ENCODE results near the gene MZT2A. TPM values are rescaled to one million over a fixed set of nuclear protein-coding genes. Genes with fewer than 3 reads are reported as not detected.

MZT2A gene
- total and polyA plus RNA-seq, 9 of the 15 experiments (the other 6 are each of a cell fraction or from before 2014, with no cell fraction given): 5.8 to 355 (median 101) TPM

DNA sequence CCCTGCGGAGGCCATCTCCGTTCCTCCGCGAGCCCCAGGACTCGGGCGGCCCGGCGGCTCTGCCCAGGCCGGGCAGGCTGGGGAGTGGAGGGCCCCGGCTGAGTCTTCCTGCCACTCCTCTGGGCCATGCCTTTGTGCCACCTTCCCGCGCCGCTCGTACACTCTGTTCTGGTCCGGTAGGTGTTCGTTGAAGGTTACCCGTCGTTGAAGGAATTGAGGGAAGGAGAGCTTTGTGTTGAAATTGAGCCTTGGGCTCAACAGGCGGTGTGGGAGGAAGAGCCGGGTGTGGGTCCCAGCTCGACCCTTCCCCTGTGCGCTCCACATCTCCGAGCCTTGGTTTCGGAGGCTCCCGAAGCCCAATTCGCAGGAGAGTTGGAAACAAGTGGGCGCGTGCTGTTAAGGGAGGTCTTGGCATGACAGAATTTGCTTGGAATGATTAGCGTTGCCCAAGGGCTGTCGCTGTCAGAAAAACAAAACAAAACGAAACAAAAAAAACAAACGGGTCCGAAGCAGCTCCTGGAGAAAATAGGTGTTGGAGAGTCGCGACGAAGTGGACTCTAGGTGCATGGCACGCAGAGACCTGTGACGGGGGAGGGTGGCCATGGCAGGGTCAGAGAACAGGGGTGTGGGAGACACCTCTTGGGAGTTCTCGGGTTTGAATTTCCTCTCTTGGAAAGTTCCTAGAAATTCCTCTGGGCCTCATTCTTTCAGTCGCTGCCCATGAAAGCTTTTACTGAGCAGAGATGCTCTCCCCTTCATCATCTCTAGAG lies 1.2 kb upstream of the MZT2A start:
- WGBS (ENCODE audit: insufficient coverage, low coverage, missing lambda C conversion rate): 0% methylated on average over 28 of the region's 40 CpGs
- peak overlapping the region; percentile 96 to 99 for H3K9ac ChIP-seq (ENCODE audit: insufficient read depth in 1 of 2, low read depth in 2 of 2, low read length in 2 of 2)
- H4K20me1 ChIP-seq (replicated peaks; ENCODE audit: control insufficient read depth, insufficient read depth, low read length): peaks cover 4% of the 10 kb centered on the region; the same call in 1 of the 2 replicates
- peak; percentile 20 for ATAC-seq
- no peaks in the 10 kb centered on the region for H3K27me3 ChIP-seq (ENCODE audit: control insufficient read depth in 2 of 2, insufficient read depth in 2 of 2, low read length in 2 of 2)
- in situ Hi-C loops (cut with MboI) (no loop called here), intact Hi-C loops (cut with micrococcal nuclease) (loop anchor here (5.0 kb wide), 1 partner anchor 179 kb away; no protein-coding TSS in a partner anchor)
- no peak for FAIRE-seq
- H3K4me2 ChIP-seq (ENCODE audit: insufficient read depth, low read length): peak overlapping the region; percentile 94
- H3K27ac ChIP-seq (ENCODE audit: extremely low read depth, low read depth, low read length): peak overlapping the region; percentile 98
- H3K9me3 ChIP-seq (replicated peaks; ENCODE audit: control insufficient read depth, insufficient read depth, low read depth, low read length): no peaks in the 10 kb centered on the region
- CTCF ChIA-PET (ENCODE audit: low intra/inter-chr PET ratio): interaction anchor here (1.2 to 1.3 kb wide), 2 partner anchors 81 to 179 kb away, joined by 3 to 6 read pairs; no protein-coding TSS in a partner anchor
- DNase-seq (ENCODE audit: extremely low read depth in 1 of 4, low spot score in 3 of 4): peak in 1 of 4 experiments; percentile 17
- H3K9me1 ChIP-seq (ENCODE audit: control insufficient read depth, insufficient read depth, low read length): no peaks in the 10 kb centered on the region
- H3K79me2 ChIP-seq (ENCODE audit: control insufficient read depth, insufficient read depth, low read length): peaks cover 90% of the 10 kb centered on the region
- peak overlapping the region; percentile 99 for H2AFZ ChIP-seq (ENCODE audit: low read depth, low read length)
- H3K4me3 ChIP-seq: peak overlapping the region; percentile 99
- H3K36me3 ChIP-seq (ENCODE audit: control insufficient read depth, insufficient read depth, low read length): peaks cover 38% of the 10 kb centered on the region; the same call in 1 of the 3 replicates
- POLR2A ChIA-PET: interaction anchor here (0.9 to 2.6 kb wide), 7 partner anchors 9 to 179 kb away, joined by 3 to 9 read pairs (median 4); no protein-coding TSS in a partner anchor
- H3K4me1 ChIP-seq (replicated peaks in 1 of 2; ENCODE audit: control insufficient read depth in 2 of 2, insufficient read depth in 2 of 2, low read length in 2 of 2): peaks cover 6 to 39% of the 10 kb centered on the region in 2 experiments; a peak in 4 of 5 replicates
- TSS peak; percentile 68 for BruUV-seq (replicated peaks)
- TF ChIP-seq, protein P1, sequence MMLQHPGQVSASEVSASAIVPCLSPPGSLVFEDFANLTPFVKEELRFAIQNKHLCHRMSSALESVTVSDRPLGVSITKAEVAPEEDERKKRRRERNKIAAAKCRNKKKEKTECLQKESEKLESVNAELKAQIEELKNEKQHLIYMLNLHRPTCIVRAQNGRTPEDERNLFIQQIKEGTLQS (IDR thresholded peaks at IDR 0.05): no peak
- TF ChIP-seq, protein P1 (CRISPR knock-in tag; conservative IDR thresholded peaks at IDR 0.05): 0 out of 2 replicates have a peak, but pooled peaks have one; percentile 1
- TF ChIP-seq, protein P2, sequence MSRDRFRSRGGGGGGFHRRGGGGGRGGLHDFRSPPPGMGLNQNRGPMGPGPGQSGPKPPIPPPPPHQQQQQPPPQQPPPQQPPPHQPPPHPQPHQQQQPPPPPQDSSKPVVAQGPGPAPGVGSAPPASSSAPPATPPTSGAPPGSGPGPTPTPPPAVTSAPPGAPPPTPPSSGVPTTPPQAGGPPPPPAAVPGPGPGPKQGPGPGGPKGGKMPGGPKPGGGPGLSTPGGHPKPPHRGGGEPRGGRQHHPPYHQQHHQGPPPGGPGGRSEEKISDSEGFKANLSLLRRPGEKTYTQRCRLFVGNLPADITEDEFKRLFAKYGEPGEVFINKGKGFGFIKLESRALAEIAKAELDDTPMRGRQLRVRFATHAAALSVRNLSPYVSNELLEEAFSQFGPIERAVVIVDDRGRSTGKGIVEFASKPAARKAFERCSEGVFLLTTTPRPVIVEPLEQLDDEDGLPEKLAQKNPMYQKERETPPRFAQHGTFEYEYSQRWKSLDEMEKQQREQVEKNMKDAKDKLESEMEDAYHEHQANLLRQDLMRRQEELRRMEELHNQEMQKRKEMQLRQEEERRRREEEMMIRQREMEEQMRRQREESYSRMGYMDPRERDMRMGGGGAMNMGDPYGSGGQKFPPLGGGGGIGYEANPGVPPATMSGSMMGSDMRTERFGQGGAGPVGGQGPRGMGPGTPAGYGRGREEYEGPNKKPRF (IDR thresholded peaks at IDR 0.05; ENCODE audit: low read depth, low read length): no peak
- TF ChIP-seq, protein P3, sequence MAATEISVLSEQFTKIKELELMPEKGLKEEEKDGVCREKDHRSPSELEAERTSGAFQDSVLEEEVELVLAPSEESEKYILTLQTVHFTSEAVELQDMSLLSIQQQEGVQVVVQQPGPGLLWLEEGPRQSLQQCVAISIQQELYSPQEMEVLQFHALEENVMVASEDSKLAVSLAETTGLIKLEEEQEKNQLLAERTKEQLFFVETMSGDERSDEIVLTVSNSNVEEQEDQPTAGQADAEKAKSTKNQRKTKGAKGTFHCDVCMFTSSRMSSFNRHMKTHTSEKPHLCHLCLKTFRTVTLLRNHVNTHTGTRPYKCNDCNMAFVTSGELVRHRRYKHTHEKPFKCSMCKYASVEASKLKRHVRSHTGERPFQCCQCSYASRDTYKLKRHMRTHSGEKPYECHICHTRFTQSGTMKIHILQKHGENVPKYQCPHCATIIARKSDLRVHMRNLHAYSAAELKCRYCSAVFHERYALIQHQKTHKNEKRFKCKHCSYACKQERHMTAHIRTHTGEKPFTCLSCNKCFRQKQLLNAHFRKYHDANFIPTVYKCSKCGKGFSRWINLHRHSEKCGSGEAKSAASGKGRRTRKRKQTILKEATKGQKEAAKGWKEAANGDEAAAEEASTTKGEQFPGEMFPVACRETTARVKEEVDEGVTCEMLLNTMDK (IDR thresholded peaks at IDR 0.05; ENCODE audit: borderline replicate concordance, insufficient read depth, low read depth, low read length, poor library complexity, severe bottlenecking): no peak
- no peak for TF ChIP-seq SIX5 (IDR thresholded peaks at IDR 0.05; ENCODE audit: borderline replicate concordance in 1 of 2, insufficient read depth in 1 of 2, low read depth in 1 of 2, low read length in 2 of 2)

Measured in K562 (cell line).